Dermis blood vessel endothelial cell (primary cell): ENCODE results near the gene TRIM34. TPM values are rescaled to one million over a fixed set of nuclear protein-coding genes. Genes with fewer than 3 reads are reported as not detected.
"Not testable (repeated sequence)": the region's sequence is repeated elsewhere in the genome, so short reads cannot be mapped to it uniquely, and the experiment has no call there.

Experiments
- DNase-seq: peaks from one replicate; pipeline ENCODE4 v3.0.0; 2010
- total RNA-seq: library from RNA; depleted of rRNA; stranded (reverse); fragments of >200 nt; gene quantifications from 2 replicates; pipeline ENCODE4 v1.2.3, GENCODE V29; 2014

The TRIM34 gene
- total RNA-seq, 1 donor from 2014 or later, result 17.0 TPM

GRCh38 chr11:5622802-5623201 is 2.0 kb upstream of the TRIM34 start:
- no peak for DNase-seq

- peak; percentile 15 for DNase-seq
Measured at GRCh38 chr11:5625281-5625680, 480 bp downstream of the TRIM34 start.

GRCh38 chr11:5626196-5626595 is 1.4 kb downstream of the TRIM34 start:
- DNase-seq, result no peak

- no peak for DNase-seq
Measured at GRCh38 chr11:5631417-5631816, 6.6 kb downstream of the TRIM34 start.

- no peak for DNase-seq
Measured at GRCh38 chr11:5631969-5632635, 7.3 kb downstream of the TRIM34 start.

- DNase-seq, result no peak
Measured at GRCh38 chr11:5639953-5640352, 15.2 kb downstream of the TRIM34 start.

GRCh38 chr11:5643585-5643984 is 18.8 kb downstream of the TRIM34 start:
- DNase-seq, result no peak

- no peak for DNase-seq
Measured at GRCh38 chr11:5646139-5646538, 21.3 kb downstream of the TRIM34 start.

GRCh38 chr11:5655474-5655873 is 30.7 kb downstream of the TRIM34 start:
- DNase-seq, result no peak

GRCh38 chr11:5656956-5657355 is 32.2 kb downstream of the TRIM34 start:
- not testable (repeated sequence) for DNase-seq

- no peak for DNase-seq
Measured at GRCh38 chr11:5658318-5658717, 33.5 kb downstream of the TRIM34 start.

- DNase-seq, result no peak
Measured at GRCh38 chr11:5663511-5663910, 38.7 kb downstream of the TRIM34 start.

GRCh38 chr11:5665051-5665570 is 40.3 kb downstream of the TRIM34 start:
- DNase-seq, result no peak

GRCh38 chr11:5665746-5666401 is 41.1 kb downstream of the TRIM34 start:
- no peak for DNase-seq

- DNase-seq, result no peak
Measured at GRCh38 chr11:5666402-5666793, 41.6 kb downstream of the TRIM34 start.

GRCh38 chr11:5671831-5672230 is 47.0 kb downstream of the TRIM34 start:
- no peak for DNase-seq

- no peak for DNase-seq
Measured at GRCh38 chr11:5674391-5674790, 49.6 kb downstream of the TRIM34 start.

GRCh38 chr11:5679811-5680210 is 55.0 kb downstream of the TRIM34 start:
- DNase-seq, result no peak

- DNase-seq, result not testable (repeated sequence)
Measured at GRCh38 chr11:5682890-5683441, 58.2 kb downstream of the TRIM34 start.

GRCh38 chr11:5683620-5684019 is 58.8 kb downstream of the TRIM34 start:
- DNase-seq, result not testable (repeated sequence)

GRCh38 chr11:5684036-5684645 is 59.3 kb downstream of the TRIM34 start:
- DNase-seq, result no peak

- DNase-seq, result peak; percentile 99
Measured at GRCh38 chr11:5684646-5685362, 60.0 kb downstream of the TRIM34 start, which contains the start of gene TRIM5. TRIM5 (minus strand) TSS chr11:5685074; CDS start chr11:5680177, 4,897 bp downstream.

- no peak for DNase-seq
Measured at GRCh38 chr11:5686426-5686825, 61.6 kb downstream of the TRIM34 start.
